ENCODE measurements around the gene KCNK7. TPM values are rescaled to one million over a fixed set of nuclear protein-coding genes. Genes with fewer than 3 reads are reported as not detected.

Gene KCNK7
- total and polyA plus RNA-seq, 2 donors (not counting 3 experiments of a cell fraction or from before 2014, with no cell fraction given): 0.17 to 0.60 TPM

GRCh38 chr11:65643971-65644370 lies 48.4 kb upstream of the KCNK7 start:
- Histone ChIP-seq H3K4me3 (replicated peaks in 1 of 3; ENCODE audit: insufficient read depth in 1 of 3, low read depth in 1 of 3, low read length in 3 of 3) (no peak overlapping the region), H3K4me2 (ENCODE audit: insufficient read depth, low read length) (no peak overlapping the region), H3K36me3 (ENCODE audit: control insufficient read depth in 2 of 2, extremely low read depth in 1 of 2, insufficient read depth in 2 of 2, low read length in 2 of 2) (peaks cover 3 to 22% of the 10 kb centered on the region in 2 experiments), H3K9me3 (replicated peaks; ENCODE audit: control insufficient read depth, insufficient read depth, low read length) (no peaks in the 10 kb centered on the region), H4K20me1 (replicated peaks; ENCODE audit: control insufficient read depth, extremely low read depth, insufficient read depth, low read length) (no peaks in the 10 kb centered on the region), H3K4me1 (ENCODE audit: control insufficient read depth, extremely low read depth, insufficient read depth, low read length) (peaks cover 36% of the 10 kb centered on the region), H3K9ac (replicated peaks; ENCODE audit: extremely low read depth, insufficient read depth, low read length) (no peak overlapping the region), H2AFZ (ENCODE audit: low read depth, low read length) (no peak overlapping the region), H3K27ac (ENCODE audit: insufficient read depth, low read depth, low read length) (no peak overlapping the region), H3K27me3 (ENCODE audit: control insufficient read depth in 2 of 2, insufficient read depth in 2 of 2, low read length in 2 of 2) (no peaks in the 10 kb centered on the region), H3K79me2 (ENCODE audit: control insufficient read depth, insufficient read depth, low read length) (peaks cover 10% of the 10 kb centered on the region), H3K9me1 (replicated peaks; ENCODE audit: control insufficient read depth, extremely low read depth, insufficient read depth, low read length) (no peaks in the 10 kb centered on the region)
- dilution Hi-C loops (cut with MboI; ENCODE audit: extremely low pct_ligation_motif_present, low sequenced_read_pairs) (no loop called here), intact Hi-C loops (cut with micrococcal nuclease) (no loop called here)
- DNase-seq (ENCODE audit: low read depth, low spot score) (no peak), FAIRE-seq (no peak)
- BruUV-seq (replicated peaks): no TSS peak
- ChIA-PET CTCF (no interaction called here), POLR2A (no interaction called here)
- no peak for TF ChIP-seq CTCF (IDR thresholded peaks at IDR 0.05; ENCODE audit: extremely low read depth in 1 of 2, insufficient read depth in 1 of 2, low read depth in 1 of 2, low read length in 2 of 2)
- no peak for TF ChIP-seq MAX (IDR thresholded peaks at IDR 0.05; ENCODE audit: insufficient read depth, insufficient read length)
- TF ChIP-seq POLR2AphosphoS5 (IDR thresholded peaks at IDR 0.05; ENCODE audit: insufficient read depth, low read depth, low read length): no peak
- TF ChIP-seq GATA2 (IDR thresholded peaks at IDR 0.05; ENCODE audit: insufficient read depth, insufficient read length, low read depth, low read length): no peak
- TF ChIP-seq FOS (IDR thresholded peaks at IDR 0.05; ENCODE audit: borderline replicate concordance, insufficient read depth, low read length): no peak

All from endothelial cell of umbilical vein (primary cell).